HL-60 (cell line): ENCODE data around the gene ANO5.

Source experiments
- POLR2AphosphoS5 ChIP-seq: IDR thresholded peaks from 2 replicates; pipeline ENCODE4 v1.6.1; 2012; ENCODE audit warnings: low read depth
- SPI1 ChIP-seq: IDR thresholded peaks from 2 replicates; pipeline ENCODE4 v1.6.1; 2012; ENCODE audit warnings: low read depth, mild to moderate bottlenecking, borderline replicate concordance
- TF ChIP-seq, protein P1 (sequence below): IDR thresholded peaks from one replicate; pipeline ENCODE4 v1.5.1; 2011; ENCODE audit warnings: low read length, control low read depth, inconsistent platforms; ENCODE audit not compliant: insufficient read depth
- TF ChIP-seq, protein P2 (sequence below): IDR thresholded peaks from 2 replicates; pipeline ENCODE4 v1.6.1; 2012; ENCODE audit warnings: low read depth; ENCODE audit not compliant: insufficient replicate concordance

DNA sequence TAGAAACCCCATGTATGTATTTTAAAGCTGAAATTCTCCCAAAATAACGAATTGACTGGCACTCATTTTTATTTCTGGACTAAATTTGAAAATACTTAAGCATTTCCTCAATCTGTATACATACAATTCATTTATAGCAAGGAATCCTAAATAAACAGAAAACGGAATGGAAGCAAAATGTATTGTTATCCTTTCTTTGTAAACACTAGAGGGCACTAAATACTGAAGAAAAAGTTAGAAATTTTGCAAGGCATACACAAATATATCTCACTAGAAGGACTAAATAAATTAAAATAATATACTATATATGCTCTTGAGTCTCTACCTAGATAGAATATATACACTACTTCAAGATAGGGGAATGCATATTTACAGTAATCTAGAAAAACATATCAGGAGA, 23.1 kb upstream of the ANO5 start:
- TF ChIP-seq, protein P1, sequence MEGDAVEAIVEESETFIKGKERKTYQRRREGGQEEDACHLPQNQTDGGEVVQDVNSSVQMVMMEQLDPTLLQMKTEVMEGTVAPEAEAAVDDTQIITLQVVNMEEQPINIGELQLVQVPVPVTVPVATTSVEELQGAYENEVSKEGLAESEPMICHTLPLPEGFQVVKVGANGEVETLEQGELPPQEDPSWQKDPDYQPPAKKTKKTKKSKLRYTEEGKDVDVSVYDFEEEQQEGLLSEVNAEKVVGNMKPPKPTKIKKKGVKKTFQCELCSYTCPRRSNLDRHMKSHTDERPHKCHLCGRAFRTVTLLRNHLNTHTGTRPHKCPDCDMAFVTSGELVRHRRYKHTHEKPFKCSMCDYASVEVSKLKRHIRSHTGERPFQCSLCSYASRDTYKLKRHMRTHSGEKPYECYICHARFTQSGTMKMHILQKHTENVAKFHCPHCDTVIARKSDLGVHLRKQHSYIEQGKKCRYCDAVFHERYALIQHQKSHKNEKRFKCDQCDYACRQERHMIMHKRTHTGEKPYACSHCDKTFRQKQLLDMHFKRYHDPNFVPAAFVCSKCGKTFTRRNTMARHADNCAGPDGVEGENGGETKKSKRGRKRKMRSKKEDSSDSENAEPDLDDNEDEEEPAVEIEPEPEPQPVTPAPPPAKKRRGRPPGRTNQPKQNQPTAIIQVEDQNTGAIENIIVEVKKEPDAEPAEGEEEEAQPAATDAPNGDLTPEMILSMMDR, result peak; percentile 13
- TF ChIP-seq POLR2AphosphoS5 (no peak), SPI1 (no peak)
- TF ChIP-seq, protein P2, sequence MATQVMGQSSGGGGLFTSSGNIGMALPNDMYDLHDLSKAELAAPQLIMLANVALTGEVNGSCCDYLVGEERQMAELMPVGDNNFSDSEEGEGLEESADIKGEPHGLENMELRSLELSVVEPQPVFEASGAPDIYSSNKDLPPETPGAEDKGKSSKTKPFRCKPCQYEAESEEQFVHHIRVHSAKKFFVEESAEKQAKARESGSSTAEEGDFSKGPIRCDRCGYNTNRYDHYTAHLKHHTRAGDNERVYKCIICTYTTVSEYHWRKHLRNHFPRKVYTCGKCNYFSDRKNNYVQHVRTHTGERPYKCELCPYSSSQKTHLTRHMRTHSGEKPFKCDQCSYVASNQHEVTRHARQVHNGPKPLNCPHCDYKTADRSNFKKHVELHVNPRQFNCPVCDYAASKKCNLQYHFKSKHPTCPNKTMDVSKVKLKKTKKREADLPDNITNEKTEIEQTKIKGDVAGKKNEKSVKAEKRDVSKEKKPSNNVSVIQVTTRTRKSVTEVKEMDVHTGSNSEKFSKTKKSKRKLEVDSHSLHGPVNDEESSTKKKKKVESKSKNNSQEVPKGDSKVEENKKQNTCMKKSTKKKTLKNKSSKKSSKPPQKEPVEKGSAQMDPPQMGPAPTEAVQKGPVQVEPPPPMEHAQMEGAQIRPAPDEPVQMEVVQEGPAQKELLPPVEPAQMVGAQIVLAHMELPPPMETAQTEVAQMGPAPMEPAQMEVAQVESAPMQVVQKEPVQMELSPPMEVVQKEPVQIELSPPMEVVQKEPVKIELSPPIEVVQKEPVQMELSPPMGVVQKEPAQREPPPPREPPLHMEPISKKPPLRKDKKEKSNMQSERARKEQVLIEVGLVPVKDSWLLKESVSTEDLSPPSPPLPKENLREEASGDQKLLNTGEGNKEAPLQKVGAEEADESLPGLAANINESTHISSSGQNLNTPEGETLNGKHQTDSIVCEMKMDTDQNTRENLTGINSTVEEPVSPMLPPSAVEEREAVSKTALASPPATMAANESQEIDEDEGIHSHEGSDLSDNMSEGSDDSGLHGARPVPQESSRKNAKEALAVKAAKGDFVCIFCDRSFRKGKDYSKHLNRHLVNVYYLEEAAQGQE, result no peak
